Effector memory CD8-positive, alpha-beta T cell (primary cell): ENCODE results near the gene IFIH1.

Experiments used
- ATAC-seq: fragments of 150-1000 bp; cut with Tn5 transposase; replicated peaks from 2 replicates; pipeline ENCODE4 v1.10.0; 2021; ENCODE audit warnings: mild to moderate bottlenecking, moderate library complexity
- DNase-seq, 3 experiments: peaks; one replicate each; pipeline ENCODE4 v3.0.0; 2021
- H3K27ac Mint-ChIP-seq, 2 donors: one replicate each; pipeline ENCODE4 v1.8.0; 2022; ENCODE audit warnings: mild to moderate bottlenecking in 2 of 2, mixed read lengths in 2 of 2, moderate library complexity in 2 of 2
- H3K27me3 Mint-ChIP-seq, 2 donors: one replicate each; pipeline ENCODE4 v1.8.0; 2022; ENCODE audit warnings: mixed read lengths in 2 of 2
- H3K36me3 Mint-ChIP-seq: one replicate; pipeline ENCODE4 v1.8.0; 2022; ENCODE audit warnings: mild to moderate bottlenecking, moderate library complexity, mixed read lengths; ENCODE audit not compliant: insufficient read depth
- H3K4me1 Mint-ChIP-seq, 2 donors: one replicate each; pipeline ENCODE4 v1.8.0; 2022; ENCODE audit warnings: low read depth in 2 of 2, mixed read lengths in 2 of 2
- H3K4me3 Mint-ChIP-seq, 2 donors: one replicate each; pipeline ENCODE4 v1.8.0; 2022; ENCODE audit warnings: mild to moderate bottlenecking in 2 of 2, mixed read lengths in 2 of 2, moderate library complexity in 2 of 2
- H3K9me3 Mint-ChIP-seq, 2 donors: one replicate each; pipeline ENCODE4 v1.8.0; 2022; ENCODE audit warnings: mixed read lengths in 2 of 2

The IFIH1 gene

DNA sequence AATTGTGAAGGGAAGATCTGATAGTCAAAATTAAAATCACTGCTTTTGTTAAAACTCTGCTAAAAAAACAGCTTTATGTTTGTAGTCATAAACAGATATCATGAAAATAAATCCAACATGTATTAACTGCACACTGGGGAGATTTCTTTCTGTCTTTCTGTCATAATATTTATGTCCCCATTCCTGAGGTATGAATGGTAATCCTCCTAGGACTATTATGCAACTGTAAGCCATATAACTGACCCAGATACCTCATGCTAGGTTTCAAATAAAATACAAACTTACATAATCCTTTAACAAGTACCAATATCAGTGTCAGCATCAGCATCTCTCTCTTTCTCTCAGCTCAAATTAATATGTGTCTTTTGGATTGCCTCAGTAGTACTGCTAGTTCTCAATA lies 18.2 kb downstream of the IFIH1 start:
- no peak for ATAC-seq
- Mint-ChIP-seq H3K4me1 (no peaks in the 10 kb centered on the region), H3K9me3 (no peaks in the 10 kb centered on the region), H3K36me3 (peaks cover 6% of the 10 kb centered on the region), H3K27ac (no peak overlapping the region), H3K27me3 (no peaks in the 10 kb centered on the region), H3K4me3 (no peak overlapping the region)
- DNase-seq, result no peak

- H3K4me3 Mint-ChIP-seq, result no peak overlapping the region
- H3K36me3 Mint-ChIP-seq, result no peaks in the 10 kb centered on the region
- ATAC-seq, result no peak
These were observed 19.7 kb downstream of the IFIH1 start for GRCh38 chr2:162298669-162299335.

GRCh38 chr2:162297925-162298552 lies 20.4 kb downstream of the IFIH1 start:
- peak; percentile 67 for ATAC-seq
- peak; percentile 67 to 69 (median 68) for DNase-seq
- H3K27me3 Mint-ChIP-seq, result no peaks in the 10 kb centered on the region
- no peak overlapping the region for H3K4me3 Mint-ChIP-seq
- no peaks in the 10 kb centered on the region for H3K9me3 Mint-ChIP-seq
- H3K27ac Mint-ChIP-seq, result no peak overlapping the region
- no peaks in the 10 kb centered on the region for H3K4me1 Mint-ChIP-seq
- H3K36me3 Mint-ChIP-seq, result no peaks in the 10 kb centered on the region

More at GRCh38 chr2:162298669-162299335, 19.7 kb downstream of the IFIH1 start:
- Mint-ChIP-seq H3K27me3 (no peaks in the 10 kb centered on the region), H3K4me1 (no peaks in the 10 kb centered on the region), H3K9me3 (no peaks in the 10 kb centered on the region), H3K27ac (no peak overlapping the region)
- DNase-seq, result no peak

DNA sequence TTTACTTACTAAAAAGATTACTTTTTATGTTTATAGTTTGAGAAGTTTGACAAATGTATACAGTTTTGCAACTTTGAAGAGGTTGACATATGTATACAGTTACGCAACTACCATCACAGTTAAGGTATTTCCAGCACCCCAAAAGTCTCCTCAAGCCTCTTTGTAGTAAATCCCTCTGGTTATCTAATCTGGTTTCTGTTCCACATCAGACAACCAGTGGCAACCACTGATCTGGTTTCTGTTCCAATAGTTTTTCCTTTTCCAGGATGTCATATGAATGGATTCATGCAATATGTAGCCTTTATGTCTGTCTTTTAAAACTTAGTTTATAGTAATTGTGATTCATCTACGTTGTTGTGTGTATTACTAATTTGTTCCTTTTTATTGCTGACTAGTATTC lies 23.5 kb downstream of the IFIH1 start:
- Mint-ChIP-seq H3K27me3 (no peaks in the 10 kb centered on the region), H3K4me3 (no peak overlapping the region), H3K27ac (no peak overlapping the region), H3K9me3 (no peaks in the 10 kb centered on the region), H3K36me3 (no peaks in the 10 kb centered on the region), H3K4me1 (no peaks in the 10 kb centered on the region)
- ATAC-seq (no peak), DNase-seq (no peak)

- no peaks in the 10 kb centered on the region for H3K27me3 Mint-ChIP-seq
- H3K9me3 Mint-ChIP-seq, result no peaks in the 10 kb centered on the region
- H3K4me1 Mint-ChIP-seq, result no peaks in the 10 kb centered on the region
- no peak overlapping the region for H3K4me3 Mint-ChIP-seq
- H3K27ac Mint-ChIP-seq, result no peak overlapping the region
- peaks cover 6% of the 10 kb centered on the region for H3K36me3 Mint-ChIP-seq
- ATAC-seq (no peak), DNase-seq (no peak)
These were observed 25.2 kb downstream of the IFIH1 start for GRCh38 chr2:162293122-162293786.

DNA sequence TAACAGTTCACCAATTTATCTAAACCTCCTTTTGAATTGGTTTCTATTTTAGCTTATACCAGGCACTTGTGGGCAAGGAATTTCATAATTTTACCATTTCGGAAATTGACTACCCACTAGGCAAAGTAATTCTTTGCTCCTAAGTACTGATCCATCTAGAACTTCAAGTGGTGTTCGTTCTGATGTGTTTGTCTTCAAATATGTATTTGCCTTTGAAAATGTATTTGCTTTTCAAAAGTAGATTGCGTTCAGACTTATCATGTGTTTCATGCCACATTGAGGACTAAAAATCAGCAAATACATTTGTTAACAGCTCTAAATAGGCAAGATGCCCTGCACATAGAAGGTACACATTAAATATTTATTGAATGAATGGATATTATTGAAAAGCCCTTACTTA lies 26.7 kb downstream of the IFIH1 start:
- ATAC-seq (no peak), DNase-seq (no peak)
- no peak overlapping the region for H3K4me3 Mint-ChIP-seq
- H3K27ac Mint-ChIP-seq, result no peak overlapping the region
- H3K9me3 Mint-ChIP-seq, result no peaks in the 10 kb centered on the region
- H3K4me1 Mint-ChIP-seq, result no peaks in the 10 kb centered on the region
- no peaks in the 10 kb centered on the region for H3K27me3 Mint-ChIP-seq
- H3K36me3 Mint-ChIP-seq, result peaks cover 15% of the 10 kb centered on the region

DNA sequence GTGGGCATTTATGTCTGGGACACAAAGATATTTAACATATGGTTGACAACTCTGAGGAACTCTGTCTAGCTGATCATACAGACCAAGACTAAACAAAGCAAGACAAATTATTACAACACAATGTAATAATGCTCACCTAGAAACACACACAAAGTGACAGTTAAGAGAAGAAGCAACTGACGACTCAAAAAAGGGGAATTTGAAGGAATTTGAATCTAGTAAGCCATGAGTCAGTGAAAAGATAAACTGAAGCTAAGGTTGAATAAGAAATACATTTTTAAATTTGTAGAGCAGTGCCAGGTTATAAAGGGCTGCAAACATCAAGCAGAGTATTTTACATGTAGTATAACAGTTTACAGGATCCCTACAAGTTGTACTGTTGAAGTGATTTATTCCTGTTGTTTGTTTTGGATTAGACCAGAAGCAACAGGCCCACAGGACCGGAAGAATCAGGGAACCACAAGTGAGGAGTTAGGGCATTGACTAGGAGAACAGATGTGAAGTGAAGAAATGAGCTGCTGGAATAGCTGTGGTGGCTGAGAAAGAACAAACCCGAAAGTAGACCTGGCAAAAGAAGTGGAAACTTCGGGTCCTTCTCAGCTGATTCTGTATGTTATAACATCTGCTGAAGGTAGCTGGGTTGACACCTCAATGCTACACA lies 35.6 kb downstream of the IFIH1 start:
- Mint-ChIP-seq H3K27me3 (no peaks in the 10 kb centered on the region), H3K4me1 (no peaks in the 10 kb centered on the region), H3K27ac (no peak overlapping the region), H3K9me3 (no peaks in the 10 kb centered on the region), H3K4me3 (no peak overlapping the region), H3K36me3 (peaks cover 69% of the 10 kb centered on the region)
- DNase-seq (no peak), ATAC-seq (no peak)

DNA sequence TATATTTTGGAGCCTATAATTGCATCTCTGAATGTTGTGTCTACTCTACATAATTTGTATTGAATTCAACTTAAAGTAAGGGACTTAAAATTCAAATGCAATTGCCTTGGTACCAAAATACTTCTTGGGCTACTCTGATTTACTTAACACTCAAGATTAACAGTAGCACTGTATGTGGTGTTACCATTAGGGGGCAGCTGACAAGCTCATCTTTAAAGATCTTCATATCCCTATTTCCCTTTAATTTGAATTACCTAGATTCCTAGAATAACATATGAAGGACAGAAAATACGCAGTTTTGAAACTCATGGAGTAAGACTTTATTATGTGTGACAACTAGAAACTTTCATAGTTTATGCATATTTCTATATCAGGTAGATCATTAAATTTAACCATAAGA lies 37.8 kb downstream of the IFIH1 start:
- ATAC-seq (no peak), DNase-seq (no peak)
- Mint-ChIP-seq H3K4me3 (no peak overlapping the region), H3K27ac (no peak overlapping the region), H3K4me1 (no peaks in the 10 kb centered on the region), H3K9me3 (no peaks in the 10 kb centered on the region), H3K27me3 (no peaks in the 10 kb centered on the region), H3K36me3 (peaks cover 74% of the 10 kb centered on the region)

- no peak overlapping the region for H3K27ac Mint-ChIP-seq
- H3K36me3 Mint-ChIP-seq, result peaks cover 65% of the 10 kb centered on the region
- no peaks in the 10 kb centered on the region for H3K9me3 Mint-ChIP-seq
- peaks cover 0 to 4% of the 10 kb centered on the region in 2 donors for H3K4me1 Mint-ChIP-seq
- no peak overlapping the region for H3K4me3 Mint-ChIP-seq
- ATAC-seq (no peak), DNase-seq (no peak)
- H3K27me3 Mint-ChIP-seq, result no peaks in the 10 kb centered on the region
These were observed 41.1 kb downstream of the IFIH1 start for GRCh38 chr2:162277381-162277780.

GRCh38 chr2:162267996-162268395 lies 50.5 kb downstream of the IFIH1 start:
- Mint-ChIP-seq H3K4me1 (no peaks in the 10 kb centered on the region), H3K36me3 (peaks cover 32% of the 10 kb centered on the region)
- no peak for ATAC-seq

GRCh38 chr2:162267496-162267895 lies 51.0 kb downstream of the IFIH1 start:
- ATAC-seq, result no peak
- H3K36me3 Mint-ChIP-seq, result peaks cover 31% of the 10 kb centered on the region
- no peak for DNase-seq
- H3K4me3 Mint-ChIP-seq, result no peak overlapping the region
- no peaks in the 10 kb centered on the region for H3K9me3 Mint-ChIP-seq
- H3K4me1 Mint-ChIP-seq, result no peaks in the 10 kb centered on the region
- H3K27ac Mint-ChIP-seq, result no peak overlapping the region
- no peaks in the 10 kb centered on the region for H3K27me3 Mint-ChIP-seq

More at GRCh38 chr2:162267996-162268395, 50.5 kb downstream of the IFIH1 start:
- no peak overlapping the region for H3K4me3 Mint-ChIP-seq
- no peak overlapping the region for H3K27ac Mint-ChIP-seq
- DNase-seq, result no peak
- no peaks in the 10 kb centered on the region for H3K27me3 Mint-ChIP-seq
- no peaks in the 10 kb centered on the region for H3K9me3 Mint-ChIP-seq

DNA sequence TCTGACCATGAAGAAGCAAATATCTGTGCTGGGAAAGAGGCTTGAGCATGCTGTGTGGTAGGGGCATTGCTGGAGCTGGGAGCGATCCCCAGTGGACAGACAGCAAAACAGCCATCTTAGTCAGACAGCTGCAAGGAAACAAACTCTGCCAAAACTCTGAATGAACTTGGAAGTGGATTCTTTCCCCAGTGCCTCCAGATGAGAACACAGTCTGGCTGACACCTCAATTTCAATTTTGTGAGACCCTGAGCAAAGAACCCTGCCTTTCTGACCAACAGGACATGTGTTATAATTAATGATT lies 52.1 kb downstream of the IFIH1 start:
- no peak overlapping the region for H3K4me3 Mint-ChIP-seq
- H3K36me3 Mint-ChIP-seq, result peaks cover 21% of the 10 kb centered on the region
- no peaks in the 10 kb centered on the region for H3K27me3 Mint-ChIP-seq
- peaks cover 5 to 7% of the 10 kb centered on the region in 2 donors for H3K4me1 Mint-ChIP-seq
- H3K9me3 Mint-ChIP-seq, result no peaks in the 10 kb centered on the region
- DNase-seq (no peak), ATAC-seq (no peak)
- peak overlapping the region in 1 of 2 donors; percentile 6 for H3K27ac Mint-ChIP-seq

DNA sequence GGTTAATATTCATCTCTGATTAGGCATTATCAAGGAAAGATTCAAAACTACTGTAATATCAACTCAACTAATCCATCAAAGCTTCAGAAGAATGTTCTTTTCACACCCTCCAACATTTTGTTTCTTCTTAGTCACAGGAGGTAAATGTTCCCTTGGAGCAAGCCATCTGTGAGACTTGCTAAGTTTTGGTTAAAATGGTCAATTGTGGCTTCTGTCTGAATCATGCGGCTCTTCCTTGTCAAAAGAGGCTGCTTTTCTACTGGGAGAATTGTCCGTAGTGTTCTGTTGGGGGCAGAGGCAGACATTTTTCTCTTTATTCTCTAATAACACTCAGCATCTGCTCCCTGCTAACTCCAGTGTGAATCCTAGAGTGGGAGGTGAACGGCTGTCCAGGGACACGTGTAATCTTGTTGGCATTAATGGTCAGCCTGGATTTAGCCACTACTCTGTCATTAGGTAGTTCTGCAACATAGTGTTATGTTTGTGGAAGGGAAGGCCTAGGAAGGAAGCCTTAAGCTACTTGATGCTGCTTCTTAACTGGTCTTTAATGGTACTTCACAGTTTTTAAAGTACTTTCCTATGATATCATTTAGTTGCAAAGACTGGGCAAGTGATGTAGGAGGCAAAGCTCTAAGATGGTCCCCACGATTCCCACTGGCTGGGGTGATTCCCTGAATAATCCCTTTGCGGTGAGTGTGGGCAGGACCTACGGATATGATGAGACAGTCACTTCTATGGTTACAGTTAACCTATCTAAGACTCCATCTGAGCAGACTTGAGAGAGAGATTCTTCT lies 52.6 kb downstream of the IFIH1 start:
- Mint-ChIP-seq H3K27ac (peak overlapping the region in 1 of 2 donors; percentile 6), H3K4me1 (peaks cover 9 to 12% of the 10 kb centered on the region in 2 donors), H3K27me3 (no peaks in the 10 kb centered on the region), H3K4me3 (no peak overlapping the region), H3K9me3 (no peaks in the 10 kb centered on the region), H3K36me3 (peaks cover 21% of the 10 kb centered on the region)
- no peak for ATAC-seq
- no peak for DNase-seq
